ENCODE data around the gene TMEM97. TPM values are rescaled to one million over a fixed set of nuclear protein-coding genes. Genes with fewer than 3 reads are reported as not detected.

TMEM97 gene
- total and polyA plus RNA-seq, 9 of the 15 experiments (the other 6 are each of a cell fraction or from before 2014, with no cell fraction given) = 34.6 to 121 (median 76.0) TPM

GRCh38 chr17:28318759-28319597, at the start of gene TMEM97 (continued):
- peak; percentile 7 for TF ChIP-seq CTCFL (IDR thresholded peaks at IDR 0.05; ENCODE audit: borderline replicate concordance, insufficient read depth, low read depth, low read length, poor library complexity, severe bottlenecking)
- no peak for TF ChIP-seq FOXA1 (IDR thresholded peaks at IDR 0.05; ENCODE audit: borderline replicate concordance)
- TF ChIP-seq KAT8 (IDR thresholded peaks at IDR 0.05; ENCODE audit: low read depth) = no peak
- no peak for TF ChIP-seq CC2D1A (IDR thresholded peaks at IDR 0.05)
- no peak for TF ChIP-seq NCOA4 (IDR thresholded peaks at IDR 0.05; ENCODE audit: partially characterized antibody)
- TF ChIP-seq MLX (CRISPR knock-in tag; conservative IDR thresholded peaks at IDR 0.05) = 0 out of 4 replicates have a peak, but pooled peaks of 1 of the 2 experiments have one; percentile 35
- TF ChIP-seq RBM15 (IDR thresholded peaks at IDR 0.05; ENCODE audit: insufficient read depth, low read length) = no peak
- no peak for TF ChIP-seq ARID1B (IDR thresholded peaks at IDR 0.05)
- no peak for TF ChIP-seq FOXM1 (IDR thresholded peaks at IDR 0.05; ENCODE audit: low read depth)
- TF ChIP-seq FOXM1 (CRISPR knock-in tag; IDR thresholded peaks at IDR 0.05; ENCODE audit: low read depth) = no peak; the same call in 1 of the 2 replicates
- TF ChIP-seq NBN (IDR thresholded peaks at IDR 0.05; ENCODE audit: low read depth) = peak; percentile 10; the same call in 1 of the 2 replicates
- peak; percentile 94 for TF ChIP-seq MGA (IDR thresholded peaks at IDR 0.05)

Measured in K562 (cell line).